IMR-90 (cell line): ENCODE data around the gene SPATS2L. TPM values are rescaled to one million over a fixed set of nuclear protein-coding genes. Genes with fewer than 3 reads are reported as not detected.

Experiments used
- ATAC-seq: fragments of 200-7000 bp; cut with Tn5 transposase; 2 replicates; pipeline ENCODE4 v1.9.1; 2020; ENCODE audit warnings: low read depth, mild to moderate bottlenecking, moderate library complexity
- BruUV-seq: library from RNA; stranded (reverse); fragments of 400-500 nt; replicated peaks from 2 replicates; lab custom pipeline; 2021; lab: Mats Ljungman, UMichigan
- CTCF ChIA-PET: fragments of 300-600 bp; formaldehyde crosslinking; extraction: SDS; loops from one replicate; lab custom pipeline; 2021; ENCODE audit warnings: antibody characterized with exemption; lab: Yijun Ruan, JAX
- POLR2A ChIA-PET: fragments of 300-600 bp; sonication (Branson Sonifier 250); formaldehyde crosslinking; loops from one replicate; lab custom pipeline; 2022; ENCODE audit warnings: antibody characterized with exemption; ENCODE audit not compliant: unreplicated experiment; lab: Charles Lee
- DNase-seq: peaks from one replicate; pipeline ENCODE4 v3.0.0; 2013
- H2AFZ ChIP-seq: replicated peaks from 2 replicates; pipeline ENCODE3; 2013; ENCODE audit warnings: low read length, mild to moderate bottlenecking; ENCODE audit not compliant: poor library complexity
- H2AK5ac ChIP-seq: 2 replicates; pipeline ENCODE4 v1.6.1; 2013; ENCODE audit warnings: low read depth, low read length, inconsistent platforms
- H2AK9ac ChIP-seq: replicated peaks from 2 replicates; pipeline ENCODE3; 2013; ENCODE audit warnings: mild to moderate bottlenecking, low read depth, low read length, moderate library complexity; ENCODE audit not compliant: poor library complexity
- H2BK120ac ChIP-seq: 2 replicates; pipeline ENCODE4 v1.6.1; 2013; ENCODE audit warnings: low read depth, low read length, inconsistent platforms
- H2BK15ac ChIP-seq: 3 replicates; pipeline ENCODE4 v1.6.1; 2013; ENCODE audit warnings: low read depth, low read length, inconsistent platforms
- H2BK20ac ChIP-seq: 2 replicates; pipeline ENCODE4 v1.6.1; 2013; ENCODE audit warnings: low read depth, mild to moderate bottlenecking, inconsistent platforms, low read length, moderate library complexity
- H2BK5ac ChIP-seq: 2 replicates; pipeline ENCODE4 v1.6.1; 2013; ENCODE audit warnings: mild to moderate bottlenecking, low read depth, low read length, inconsistent platforms; ENCODE audit not compliant: poor library complexity, severe bottlenecking
- H3K14ac ChIP-seq: replicated peaks from 2 replicates; pipeline ENCODE4 v1.6.1; 2013; ENCODE audit warnings: low read depth, low read length, inconsistent platforms
- H3K18ac ChIP-seq: 2 replicates; pipeline ENCODE4 v1.6.1; 2013; ENCODE audit warnings: low read depth, low read length, control low read depth
- H3K23ac ChIP-seq: 2 replicates; pipeline ENCODE4 v1.6.1; 2013; ENCODE audit warnings: low read depth, low read length, inconsistent platforms
- H3K27ac ChIP-seq: 2 replicates; pipeline ENCODE4 v1.5.1; 2013; ENCODE audit warnings: mild to moderate bottlenecking, control low read depth, low read length; ENCODE audit not compliant: insufficient read depth
- H3K27me3 ChIP-seq: 2 replicates; pipeline ENCODE4 v1.6.1; 2013; ENCODE audit warnings: low read length; ENCODE audit not compliant: control insufficient read depth, insufficient read depth
- H3K36me3 ChIP-seq: 2 replicates; pipeline ENCODE4 v1.6.1; 2013; ENCODE audit warnings: low read length, mixed read lengths; ENCODE audit not compliant: control insufficient read depth, insufficient read depth
- H3K4ac ChIP-seq: 2 replicates; pipeline ENCODE4 v1.6.1; 2013; ENCODE audit warnings: low read depth, low read length, inconsistent platforms
- H3K4me1 ChIP-seq: 2 replicates; pipeline ENCODE4 v1.6.1; 2013; ENCODE audit warnings: low read length, mixed read lengths; ENCODE audit not compliant: control insufficient read depth, insufficient read depth
- H3K4me2 ChIP-seq: 2 replicates; pipeline ENCODE4 v1.6.1; 2013; ENCODE audit warnings: low read depth, mild to moderate bottlenecking, control low read depth, low read length, moderate library complexity
- H3K4me3 ChIP-seq: 2 replicates; pipeline ENCODE4 v1.5.1; 2013; ENCODE audit warnings: low read depth, mild to moderate bottlenecking, control low read depth, low read length, moderate library complexity; ENCODE audit not compliant: insufficient read depth
- H3K56ac ChIP-seq: 2 replicates; pipeline ENCODE4 v1.6.1; 2013; ENCODE audit warnings: low read length, inconsistent platforms; ENCODE audit not compliant: insufficient read depth; ENCODE audit errors: extremely low read depth
- H3K79me1 ChIP-seq, 2 experiments: 2 replicates each; pipeline ENCODE4 v1.6.1; 2013; ENCODE audit warnings: low read length in 2 of 2, inconsistent platforms in 1 of 2, low read depth in 1 of 2
- H3K9ac ChIP-seq: 2 replicates; pipeline ENCODE4 v1.6.1; 2013; ENCODE audit warnings: low read depth, low read length, control low read depth
- H3K9me1 ChIP-seq: 2 replicates; pipeline ENCODE4 v1.6.1; 2013; ENCODE audit warnings: low read length, inconsistent platforms; ENCODE audit not compliant: insufficient read depth
- H3K9me3 ChIP-seq: 2 replicates; pipeline ENCODE4 v1.6.1; 2013; ENCODE audit warnings: low read length; ENCODE audit not compliant: control insufficient read depth, insufficient read depth
- H4K20me1 ChIP-seq: 2 replicates; pipeline ENCODE4 v1.6.1; 2013; ENCODE audit warnings: low read length, inconsistent platforms; ENCODE audit not compliant: insufficient read depth
- H4K5ac ChIP-seq: 2 replicates; pipeline ENCODE4 v1.6.1; 2013; ENCODE audit warnings: mild to moderate bottlenecking, low read depth, low read length, control low read depth
- H4K8ac ChIP-seq, 2 experiments: 2 replicates each; pipeline ENCODE4 v1.6.1; 2013; ENCODE audit warnings: low read depth in 2 of 2, low read length in 2 of 2, control low read depth in 1 of 2, inconsistent platforms in 1 of 2
- H4K91ac ChIP-seq: 2 replicates; pipeline ENCODE4 v1.6.1; 2013; ENCODE audit warnings: low read depth, low read length, inconsistent platforms; ENCODE audit not compliant: insufficient read depth
- BHLHE40 ChIP-seq: fragments of 150-350 bp; IDR thresholded peaks from 2 replicates; pipeline ENCODE4 v1.6.1; 2016; ENCODE audit warnings: mild to moderate bottlenecking, low read depth, low read length
- CEBPB ChIP-seq: IDR thresholded peaks from 2 replicates; pipeline ENCODE4 v1.6.1; 2012; ENCODE audit warnings: low read depth, low read length, improper control_type of control experiment
- RCOR1 ChIP-seq: IDR thresholded peaks from 2 replicates; pipeline ENCODE4 v1.6.1; 2012; ENCODE audit warnings: mild to moderate bottlenecking, low read length, improper control_type of control experiment; ENCODE audit not compliant: insufficient replicate concordance
- SMC3 ChIP-seq: fragments of 150-350 bp; IDR thresholded peaks from 2 replicates; pipeline ENCODE4 v1.6.1; 2016; ENCODE audit warnings: low read depth, mild to moderate bottlenecking, antibody characterized with exemption, low read length, moderate library complexity
- USF2 ChIP-seq: fragments of 150-350 bp; IDR thresholded peaks from 2 replicates; pipeline ENCODE4 v1.6.1; 2017; ENCODE audit warnings: mild to moderate bottlenecking, antibody characterized with exemption, low read length, low read depth
- WGBS, 2 experiments: methylation state at CpG; one replicate each; pipeline versions ENCODE4 v1.1.5 to v1.1.7; 2013; ENCODE audit warnings: missing lambda C conversion rate in 2 of 2; ENCODE audit not compliant: insufficient read length in 1 of 2; ENCODE audit errors: extremely low coverage in 2 of 2; 5-methylcytosine and 5-hydroxymethylcytosine counted together
- dilution Hi-C: fragments of 300-500 bp; cut with HindIII; formaldehyde crosslinking; loops from one replicate; pipeline ENCODE4 v1.14.3; 2018; ENCODE audit warnings: low sequenced_read_pairs; ENCODE audit not compliant: unreplicated experiment
- in situ Hi-C: fragments of 300-500 bp; cut with MboI; formaldehyde crosslinking; loops from 3 replicates; pipeline ENCODE4 v1.14.3; 2019; ENCODE audit warnings: low sequenced_read_pairs, inconsistent platforms, mixed read lengths
- intact Hi-C: fragments of 100-400 bp; cut with micrococcal nuclease; formaldehyde crosslinking; loops from 2 replicates; pipeline ENCODE4 v1.10.0; 2022
- polyA plus RNA-seq, 3 experiments: library from polyadenylated mRNA; depleted of rRNA; stranded (reverse); fragments of >200 nt; gene quantifications; 2 replicates each; pipeline ENCODE4 v1.2.3, GENCODE V29; 2012; ENCODE audit warnings: low replicate concordance in 1 of 3
- total RNA-seq: library from RNA; depleted of rRNA; stranded (reverse); fragments of >200 nt; gene quantifications from 2 replicates; pipeline ENCODE4 v1.2.3, GENCODE V29; 2012

The SPATS2L gene
- total and polyA plus RNA-seq, 2 of the 4 experiments (the other 2 are of a cell fraction): 118 to 155 TPM

- Histone ChIP-seq H4K8ac (no peak overlapping the region), H4K20me1 (no peaks in the 10 kb centered on the region; the same call in 1 of the 2 replicates), H3K9ac (0 out of 2 replicates have a peak overlapping the region, but pooled peaks have one; percentile 11), H2BK20ac (no peak overlapping the region), H3K56ac (no peak overlapping the region), H3K9me3 (no peaks in the 10 kb centered on the region), H2BK5ac (peak overlapping the region; percentile 39), H3K27me3 (no peaks in the 10 kb centered on the region), H2BK120ac (no peak overlapping the region), H3K4me3 (no peak overlapping the region), H4K5ac (0 out of 2 replicates have a peak overlapping the region, but pooled peaks have one; percentile 54), H2AK5ac (no peak overlapping the region), H3K18ac (no peak overlapping the region), H2AK9ac (no peak overlapping the region), H3K4ac (no peak overlapping the region), H3K79me1 (peaks cover 21 to 31% of the 10 kb centered on the region in 2 experiments), H3K14ac (no peak overlapping the region), H3K36me3 (peaks cover 17% of the 10 kb centered on the region), H2BK15ac (no peak overlapping the region), H3K4me1 (peaks cover 3% of the 10 kb centered on the region), H4K91ac (no peak overlapping the region), H3K27ac (peak overlapping the region; percentile 79; the same call in 1 of the 2 replicates), H3K4me2 (no peak overlapping the region), H3K9me1 (peaks cover 9% of the 10 kb centered on the region), H2AFZ (no peak overlapping the region), H3K23ac (no peak overlapping the region)
- BruUV-seq: no TSS peak
- DNase-seq (no peak), ATAC-seq (no peak)
- in situ Hi-C loops (no loop called here), dilution Hi-C loops (no loop called here), intact Hi-C loops (no loop called here)
- no CpG with 5 or more reads among the region's 1 CpG for WGBS, 2 experiments
- no peak for TF ChIP-seq CEBPB
- no peak for TF ChIP-seq RCOR1
- TF ChIP-seq SMC3: no peak
- no peak for TF ChIP-seq USF2
- no peak for TF ChIP-seq BHLHE40
- CTCF ChIA-PET: interaction anchor here (0.6 kb wide), 1 partner anchor 42 kb away, joined by 4 read pairs; no protein-coding TSS in a partner anchor
- POLR2A ChIA-PET: no interaction called here
Measured at GRCh38 chr2:200431996-200432705, 125.7 kb downstream of the SPATS2L start.
